PC-9 (cell line): Measurements from ENCODE around the gene MYO1E.

ENCODE experiments used
- CTCF ChIP-seq: fragments of 200-600 bp; sonication (generic); conservative IDR thresholded peaks from 2 replicates; pipeline ENCODE4 v1.6.1; 2017; ENCODE audit warnings: mixed run types, antibody characterized with exemption, mild to moderate bottlenecking, moderate library complexity
- EZH2 ChIP-seq: fragments of 200-600 bp; sonication (generic); IDR thresholded peaks from 2 replicates; pipeline ENCODE4 v1.8.0; 2017; ENCODE audit warnings: antibody characterized with exemption, low read depth

- TF ChIP-seq CTCF, result no peak
- no peak for TF ChIP-seq EZH2
These were observed 5.3 kb upstream of the MYO1E start for GRCh38 chr15:59377924-59378323.
